Osteoblast (primary cell): ENCODE measurements around the gene LSMEM2. TPM values are rescaled to one million over a fixed set of nuclear protein-coding genes. Genes with fewer than 3 reads are reported as not detected.

ENCODE experiments used
- DNase-seq: peaks from one replicate; pipeline ENCODE4 v3.0.0; 2011; ENCODE audit warnings: low spot score, mixed read lengths; ENCODE audit not compliant: insufficient read length; ENCODE audit errors: missing footprints
- H2AFZ ChIP-seq: 2 replicates; pipeline ENCODE4 v1.6.0; 2011; ENCODE audit warnings: mild to moderate bottlenecking, low read length
- H3K27ac ChIP-seq: 2 replicates; pipeline ENCODE4 v1.5.1; 2011; ENCODE audit warnings: mild to moderate bottlenecking, low read depth, low read length, moderate library complexity
- H3K27me3 ChIP-seq: 2 replicates; pipeline ENCODE4 v1.6.0; 2012; ENCODE audit warnings: mild to moderate bottlenecking, control low read depth, inconsistent platforms, low read length, moderate library complexity; ENCODE audit not compliant: insufficient read depth
- H3K36me3 ChIP-seq: 2 replicates; pipeline ENCODE4 v1.5.1; 2011; ENCODE audit warnings: mild to moderate bottlenecking, low read length, control low read depth, moderate library complexity; ENCODE audit not compliant: insufficient read depth
- H3K4me1 ChIP-seq: 2 replicates; pipeline ENCODE4 v1.5.1; 2011; ENCODE audit warnings: mild to moderate bottlenecking, low read length, control low read depth, moderate library complexity; ENCODE audit not compliant: insufficient read depth
- H3K4me2 ChIP-seq: 2 replicates; pipeline ENCODE4 v1.6.0; 2011; ENCODE audit warnings: mild to moderate bottlenecking, low read length; ENCODE audit not compliant: insufficient read depth
- H3K4me3 ChIP-seq: fragments of 200-600 bp; sonication (generic); 3 replicates; pipeline ENCODE4 v1.5.1; 2012; ENCODE audit warnings: mild to moderate bottlenecking, low read length, inconsistent platforms; ENCODE audit not compliant: insufficient read depth
- H3K79me2 ChIP-seq: 2 replicates; pipeline ENCODE4 v1.6.0; 2012; ENCODE audit warnings: mild to moderate bottlenecking, low read length, control low read depth, inconsistent platforms; ENCODE audit not compliant: insufficient read depth
- H3K9me3 ChIP-seq: 2 replicates; pipeline ENCODE4 v1.5.1; 2011; ENCODE audit warnings: low read depth, low read length, control low read depth
- H4K20me1 ChIP-seq: 2 replicates; pipeline ENCODE4 v1.6.0; 2012; ENCODE audit warnings: mild to moderate bottlenecking, low read length, control low read depth; ENCODE audit not compliant: insufficient read depth
- CTCF ChIP-seq: IDR thresholded peaks from 2 replicates; pipeline ENCODE4 v1.5.1; 2011; ENCODE audit warnings: mild to moderate bottlenecking, low read depth, low read length, moderate library complexity; ENCODE audit errors: extremely low read depth
- total RNA-seq: library from RNA; depleted of rRNA; stranded (reverse); fragments of >200 nt; gene quantifications from 2 replicates; pipeline ENCODE4 v1.2.3, GENCODE V29; 2012

LSMEM2 gene
- total RNA-seq, 1 donor = not detected

- no peaks in the 10 kb centered on the region for H3K27me3 ChIP-seq
- no peaks in the 10 kb centered on the region for H3K9me3 ChIP-seq
- no peak for TF ChIP-seq CTCF
- no peak for DNase-seq
- H3K27ac ChIP-seq = peak overlapping the region; percentile 85
- no peaks in the 10 kb centered on the region for H3K36me3 ChIP-seq
- peaks cover 12% of the 10 kb centered on the region for H3K79me2 ChIP-seq
- H3K4me3 ChIP-seq = peak overlapping the region; percentile 78
- H3K4me1 ChIP-seq = peaks cover 21% of the 10 kb centered on the region
- H3K4me2 ChIP-seq = peak overlapping the region; percentile 85
- H2AFZ ChIP-seq = no peak overlapping the region
- H4K20me1 ChIP-seq = no peaks in the 10 kb centered on the region
Observed at GRCh38 chr3:50300681-50301254, 21.9 kb downstream of the LSMEM2 start.

- Histone ChIP-seq H2AFZ (no peak overlapping the region), H3K36me3 (no peaks in the 10 kb centered on the region), H3K79me2 (peaks cover 12% of the 10 kb centered on the region), H3K9me3 (no peaks in the 10 kb centered on the region), H3K27ac (no peak overlapping the region), H3K4me1 (peaks cover 21% of the 10 kb centered on the region), H3K27me3 (no peaks in the 10 kb centered on the region), H3K4me3 (no peak overlapping the region), H3K4me2 (no peak overlapping the region), H4K20me1 (no peaks in the 10 kb centered on the region)
- TF ChIP-seq CTCF = no peak
- DNase-seq = no peak
Observed at GRCh38 chr3:50302095-50303012, 23.5 kb downstream of the LSMEM2 start.

GRCh38 chr3:50303013-50303815, 24.3 kb downstream of the LSMEM2 start, which contains the start of gene HYAL1:
Gene HYAL1, minus strand, starts transcription at chr3:50303574. Its CDS starts 618 bp downstream, at chr3:50302956.
- Histone ChIP-seq H2AFZ (no peak within 1 kb of the TSS), H3K4me1 (peaks cover 18% of the 10 kb centered on the region), H3K27me3 (no peaks in the 10 kb centered on the region), H3K4me2 (no peak within 1 kb of the TSS), H3K79me2 (peaks cover 7% of the 10 kb centered on the region), H3K36me3 (no peaks in the 10 kb centered on the region), H3K4me3 (no peak within 1 kb of the TSS), H3K27ac (no peak within 1 kb of the TSS), H4K20me1 (no peaks in the 10 kb centered on the region), H3K9me3 (no peaks in the 10 kb centered on the region)
- TF ChIP-seq CTCF = peak; percentile 13
- no peak for DNase-seq
